GM21576 (cell line): ENCODE measurements around the gene EYS.

ENCODE experiments used
- ATAC-seq: cut with Tn5 transposase; IDR thresholded peaks from one replicate; pipeline ENCODE4 v1.9.1; 2021; ENCODE audit warnings: mild to moderate bottlenecking, moderate library complexity; ENCODE audit not compliant: unreplicated experiment

EYS gene

GRCh38 chr6:64988148-64988547, 718.9 kb downstream of the EYS start:
- no peak for ATAC-seq

DNA sequence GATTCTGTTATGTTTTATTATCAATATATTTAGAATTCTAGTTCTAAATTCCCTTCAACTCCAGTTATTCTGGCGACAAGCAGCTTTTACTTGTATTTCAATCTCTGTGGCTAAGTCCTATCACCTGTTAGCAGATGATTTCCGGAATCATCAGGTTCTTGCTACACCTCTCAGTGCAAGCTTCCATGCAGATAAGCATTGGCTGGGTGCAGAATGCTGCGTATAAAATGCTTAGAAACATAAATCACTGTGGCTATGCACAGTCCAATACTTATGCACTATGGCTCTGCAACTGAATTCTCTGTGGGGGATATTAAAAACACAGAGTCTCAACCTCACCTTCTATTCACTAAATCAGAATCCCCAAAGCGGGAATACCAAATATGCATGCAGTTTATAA, 720.0 kb downstream of the EYS start:
- ATAC-seq = no peak

DNA sequence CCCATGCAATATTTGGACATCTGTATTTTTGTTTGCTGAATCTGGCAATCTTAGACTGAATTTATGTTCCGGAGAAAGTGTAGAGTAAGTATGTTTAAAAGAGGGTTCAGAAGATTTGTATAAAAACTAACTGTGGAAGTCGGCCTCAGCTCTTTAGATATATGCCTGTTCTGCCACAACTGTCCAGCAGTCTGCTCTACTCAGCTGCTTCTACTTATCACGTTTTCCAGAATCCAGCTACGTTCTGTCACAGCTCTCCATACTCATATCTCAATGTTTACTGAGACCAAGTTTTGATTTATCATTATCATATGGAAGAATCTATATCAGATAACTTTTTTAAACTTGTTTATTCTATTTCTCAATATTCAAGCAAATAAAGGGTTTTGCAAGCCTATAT, 721.3 kb downstream of the EYS start:
- ATAC-seq = no peak

DNA sequence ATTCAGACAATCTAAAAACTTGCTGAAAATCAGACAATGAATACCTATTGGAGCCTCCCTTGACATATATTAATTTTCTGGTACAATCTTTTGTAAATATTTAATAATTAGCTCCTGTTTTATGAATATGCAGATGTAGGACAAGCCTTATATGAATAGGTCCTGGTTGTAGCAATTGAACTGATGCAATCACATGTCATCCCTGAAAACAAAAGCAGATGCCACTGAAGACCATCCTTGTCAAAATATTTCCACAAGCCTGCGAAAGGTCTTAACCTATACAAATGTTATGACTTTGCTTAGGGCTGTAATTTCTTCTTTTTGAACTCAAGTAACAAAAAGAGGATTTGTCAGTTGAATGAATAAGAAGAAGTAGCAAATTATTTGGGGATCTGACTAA, 722.1 kb downstream of the EYS start:
- ATAC-seq = no peak

GRCh38 chr6:64983089-64983488, 723.9 kb downstream of the EYS start:
- ATAC-seq = no peak

- ATAC-seq = no peak
These were observed 733.9 kb downstream of the EYS start for GRCh38 chr6:64973142-64973541.

GRCh38 chr6:64969139-64969538, 737.9 kb downstream of the EYS start:
- no peak for ATAC-seq

DNA sequence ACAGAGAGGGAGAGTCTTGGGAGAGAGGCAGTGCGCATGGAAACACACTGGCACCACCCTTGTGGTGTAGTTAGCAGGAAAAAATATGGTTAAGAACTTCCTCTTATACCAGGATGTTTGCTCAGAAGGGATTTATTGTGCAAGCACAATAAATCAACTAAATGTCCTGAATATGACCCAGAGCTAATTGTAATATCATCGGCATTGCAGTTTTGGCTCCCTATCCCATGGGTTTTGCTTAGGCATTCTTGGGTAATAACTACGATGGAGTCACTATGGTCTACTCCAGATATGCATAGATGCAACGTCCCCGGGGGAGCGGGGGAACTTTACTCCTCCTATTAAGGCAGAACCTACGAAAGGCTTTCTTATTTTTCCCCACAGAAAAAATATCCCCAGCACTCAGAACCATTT, 751.6 kb downstream of the EYS start:
- ATAC-seq = no peak

DNA sequence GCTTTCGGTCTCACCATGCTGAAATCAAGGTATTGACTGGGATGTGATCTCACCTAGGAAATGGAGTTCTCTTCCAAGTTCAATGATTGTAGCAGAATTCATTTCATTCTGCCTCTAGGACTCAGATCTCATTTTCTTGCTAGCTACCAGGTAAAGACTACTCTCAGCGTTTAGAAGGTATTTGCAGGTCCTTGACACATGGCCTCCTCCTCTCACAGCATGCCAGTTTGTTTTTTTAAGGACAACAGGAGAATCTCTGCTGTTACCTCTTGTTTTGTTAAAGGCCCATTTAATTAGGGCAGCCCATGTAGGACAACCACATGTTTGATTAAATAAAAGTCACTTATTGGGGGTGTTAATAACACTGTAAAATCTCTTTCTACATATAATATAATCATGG, 757.8 kb downstream of the EYS start:
- no peak for ATAC-seq

- ATAC-seq = no peak
These were observed 758.8 kb downstream of the EYS start for GRCh38 chr6:64948261-64948660.

DNA sequence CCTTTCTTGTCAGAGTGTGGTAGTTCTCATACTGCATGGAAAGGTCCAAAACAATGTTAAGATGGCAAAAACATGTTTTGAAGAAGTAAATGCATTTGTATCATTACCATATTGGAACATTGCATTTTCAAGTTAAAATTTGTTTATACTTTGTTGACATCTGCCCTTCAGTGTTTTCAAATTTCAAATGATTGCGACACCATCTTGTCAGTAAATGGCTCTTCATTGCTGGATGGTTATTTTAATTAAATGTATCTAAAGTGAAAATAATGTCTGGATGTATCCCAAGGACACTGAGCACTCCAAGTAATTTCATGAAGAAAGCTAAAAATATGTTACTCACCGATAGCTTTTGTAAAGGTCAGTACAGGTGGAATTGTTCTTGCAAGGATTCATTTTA, 761.6 kb downstream of the EYS start:
- ATAC-seq = no peak

DNA sequence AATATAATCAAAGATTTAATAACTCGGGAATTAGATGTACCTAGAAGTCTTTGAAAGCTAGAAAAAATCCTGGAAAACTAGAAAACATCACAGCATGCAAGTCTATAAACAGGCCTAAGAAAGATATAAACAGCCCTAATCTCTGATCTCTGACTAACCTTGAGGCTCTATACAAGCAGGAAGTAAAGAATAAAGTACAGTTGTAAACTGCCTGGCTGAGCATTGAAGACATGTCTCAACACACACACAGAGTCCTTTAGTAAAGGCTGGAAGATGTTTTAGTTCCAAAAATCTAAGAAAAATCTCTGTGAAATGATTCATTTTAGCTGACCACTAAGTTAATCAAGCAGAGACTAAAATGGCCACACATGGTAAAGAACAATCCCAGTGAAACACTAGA, 774.5 kb downstream of the EYS start:
- ATAC-seq = no peak

DNA sequence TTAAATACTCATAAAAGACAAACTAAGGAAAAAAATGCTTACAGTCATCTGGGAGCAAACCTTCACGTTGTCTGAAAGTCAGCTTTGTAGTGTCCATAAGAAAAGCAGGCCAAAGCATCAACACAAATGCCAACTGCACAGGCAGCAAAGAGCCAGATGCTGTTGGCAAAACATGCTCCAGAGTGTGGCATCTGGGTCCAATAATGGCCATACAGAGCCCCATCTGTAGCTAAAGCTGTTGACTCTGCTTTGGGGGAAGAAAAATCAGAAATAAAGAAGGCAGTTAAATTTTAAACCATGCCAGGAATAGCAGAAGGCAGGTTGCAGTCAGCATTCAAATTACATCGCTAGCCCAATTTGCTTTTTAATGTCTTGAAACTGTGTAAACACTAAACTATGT, 776.3 kb downstream of the EYS start:
- no peak for ATAC-seq

DNA sequence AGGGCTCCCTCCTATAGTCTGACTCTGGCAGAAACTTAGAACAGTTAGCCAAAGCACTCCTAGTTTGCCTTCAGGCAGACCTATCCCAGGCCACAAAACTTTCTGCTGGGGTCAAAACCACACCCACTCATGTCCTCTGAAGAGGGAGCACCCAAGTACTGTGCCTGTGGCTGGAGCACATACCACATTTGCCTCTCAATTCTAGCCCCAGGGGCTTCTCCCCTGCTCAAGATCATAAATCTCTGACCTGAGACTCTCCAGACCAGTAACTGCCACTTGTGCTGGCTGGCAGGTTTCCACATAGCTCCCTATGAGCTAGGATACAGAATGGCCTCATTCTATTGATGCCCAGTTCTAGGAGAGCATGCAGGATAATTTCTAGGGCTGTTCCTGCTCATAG, 781.0 kb downstream of the EYS start:
- no peak for ATAC-seq

GRCh38 chr6:64920257-64920656, 786.8 kb downstream of the EYS start:
- ATAC-seq = no peak

DNA sequence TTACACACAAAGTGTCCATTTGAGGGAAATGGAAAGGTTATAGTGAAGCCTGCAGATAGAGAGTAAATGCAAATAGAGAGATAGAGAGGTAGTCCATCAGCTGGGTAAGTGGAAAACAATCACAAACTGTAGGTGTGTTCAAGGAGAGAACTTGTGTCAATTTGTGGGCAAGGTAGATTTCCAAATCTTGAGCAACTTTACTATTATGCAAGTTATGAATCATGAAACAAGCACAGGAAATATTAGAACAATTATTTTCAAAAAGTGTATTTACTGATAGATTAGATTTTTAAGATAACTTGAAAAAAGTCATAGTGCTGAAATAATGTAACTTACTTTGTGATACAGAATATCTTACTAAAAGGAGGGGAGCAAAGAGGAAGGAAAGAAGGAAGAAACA, 792.9 kb downstream of the EYS start:
- ATAC-seq = no peak

DNA sequence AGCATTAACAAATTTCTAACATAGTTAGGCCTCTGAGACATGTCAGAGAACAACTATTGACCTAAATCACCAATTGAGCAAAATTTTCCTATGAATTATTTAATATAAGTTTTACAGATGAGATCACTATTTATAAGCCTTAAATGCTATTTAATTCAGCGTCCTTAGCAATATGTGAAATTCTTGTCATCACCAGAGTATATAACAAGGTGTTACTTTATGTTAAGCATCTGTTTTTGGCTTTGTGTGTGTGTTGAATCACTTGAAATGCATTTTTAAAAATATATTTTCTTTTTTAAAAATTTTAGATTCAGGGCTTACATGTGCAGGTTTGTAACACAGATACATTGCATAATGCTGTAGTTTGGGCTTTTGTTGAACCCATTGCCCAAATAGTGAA, 794.1 kb downstream of the EYS start:
- no peak for ATAC-seq

GRCh38 chr6:64908104-64908503, 798.9 kb downstream of the EYS start:
- no peak for ATAC-seq

DNA sequence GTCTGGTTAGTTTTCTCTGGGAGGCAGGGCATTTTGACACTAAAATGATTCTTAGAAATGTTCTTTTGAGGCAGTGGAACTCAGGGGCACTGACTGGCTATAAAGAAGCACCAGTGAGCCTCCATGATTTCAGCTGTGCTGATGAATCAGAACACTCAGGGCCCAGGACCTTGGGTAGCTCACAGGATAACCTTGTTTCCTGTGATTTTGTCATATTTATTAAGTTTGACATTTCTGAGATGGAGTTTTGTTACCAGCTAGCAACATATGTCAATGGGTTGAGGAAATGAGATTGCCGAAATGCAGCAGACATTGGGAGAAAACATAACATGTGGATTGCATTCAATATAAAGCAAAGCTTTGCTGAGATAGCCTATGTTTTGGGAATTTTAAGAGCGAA, 802.4 kb downstream of the EYS start:
- ATAC-seq = no peak

GRCh38 chr6:64902596-64902995, 804.4 kb downstream of the EYS start:
- no peak for ATAC-seq

- ATAC-seq = no peak
These were observed 810.1 kb downstream of the EYS start for GRCh38 chr6:64896939-64897338.

DNA sequence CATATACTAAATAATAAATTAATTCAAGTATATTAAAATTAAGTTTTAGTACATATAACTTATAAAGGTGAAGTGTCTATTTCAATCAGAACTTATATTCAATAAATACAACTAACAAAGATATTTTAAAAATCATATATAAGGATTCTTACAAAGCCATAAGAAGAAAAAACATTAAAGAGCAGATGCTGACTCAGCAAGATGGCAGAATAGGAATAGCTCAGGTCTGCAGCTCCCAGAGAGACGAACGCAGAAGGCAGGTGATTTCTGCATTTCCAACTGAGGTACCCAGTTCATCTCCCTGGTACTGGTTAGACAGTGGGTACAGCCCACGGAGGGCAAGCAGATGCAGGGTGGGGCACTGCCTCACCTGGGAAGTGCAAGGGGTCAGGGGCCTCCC, 811.1 kb downstream of the EYS start:
- ATAC-seq = no peak

GRCh38 chr6:64890609-64891008, 816.4 kb downstream of the EYS start:
- no peak for ATAC-seq

DNA sequence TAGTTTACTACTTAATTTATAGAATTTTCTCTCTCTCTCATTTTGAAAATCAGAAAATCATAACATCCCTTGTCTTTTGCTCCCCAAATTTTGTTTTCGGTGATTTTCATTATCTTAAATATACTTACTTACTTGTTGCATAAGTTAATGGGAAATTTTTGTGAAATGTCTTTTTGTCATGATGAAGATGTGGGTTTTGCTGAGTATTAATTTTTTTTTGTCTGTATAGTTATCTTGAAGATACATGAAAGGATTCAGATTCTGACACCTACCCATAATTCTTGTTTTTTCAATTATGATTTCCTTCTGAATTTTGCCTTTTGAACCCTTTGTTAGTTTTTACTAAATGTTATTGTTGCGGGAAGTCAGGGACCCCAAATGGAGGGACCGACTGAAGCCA, 817.9 kb downstream of the EYS start:
- ATAC-seq = no peak
